ENCODE data around the gene TRIM67. TPM values are rescaled to one million over a fixed set of nuclear protein-coding genes. Genes with fewer than 3 reads are reported as not detected.

Gene TRIM67
- total RNA-seq, 1 experiment from 2014 or later: not detected

GRCh38 chr1:231189683-231190270, 27.9 kb downstream of the TRIM67 start:
- no peak overlapping the region for H3K4me2 ChIP-seq (ENCODE audit: low read length)
- BruUV-seq (replicated peaks): no TSS peak
- DNase-seq (no peak), ATAC-seq (no peak)
- H2AFZ ChIP-seq (ENCODE audit: low read length): no peak overlapping the region
- intact Hi-C loops (cut with micrococcal nuclease): no loop called here
- H3K4me1 ChIP-seq (ENCODE audit: insufficient read depth, low read length): no peaks in the 10 kb centered on the region
- no peaks in the 10 kb centered on the region for H3K9me2 ChIP-seq (replicated peaks; ENCODE audit: low read length)
- TF ChIP-seq CTCF (conservative IDR thresholded peaks at IDR 0.05; ENCODE audit: low read depth, low read length): no peak
- no peak for TF ChIP-seq EZH2phosphoT487 (IDR thresholded peaks at IDR 0.05; ENCODE audit: borderline replicate concordance, low read length)
- no peak for TF ChIP-seq EZH2 (IDR thresholded peaks at IDR 0.05; ENCODE audit: low read length, unreplicated experiment)
- no peaks in the 10 kb centered on the region for H3K36me3 ChIP-seq (ENCODE audit: low read depth, low read length)
- H3K27me3 ChIP-seq (ENCODE audit: low read length): peaks cover 52% of the 10 kb centered on the region
- H3K9me3 ChIP-seq (ENCODE audit: low read length): no peaks in the 10 kb centered on the region
- no peaks in the 10 kb centered on the region for H3F3A ChIP-seq (ENCODE audit: low read length, unreplicated experiment)
- H3K79me2 ChIP-seq (ENCODE audit: low read length): no peaks in the 10 kb centered on the region
- CTCF ChIA-PET: no interaction called here
- no peaks in the 10 kb centered on the region for H4K20me1 ChIP-seq (ENCODE audit: low read length)
- POLR2A ChIA-PET (ENCODE audit: unreplicated experiment): no interaction called here
- H3K9ac ChIP-seq (ENCODE audit: low read length): no peak overlapping the region
- no peak overlapping the region for H3K4me3 ChIP-seq (ENCODE audit: low read length)
- H3K27ac ChIP-seq (ENCODE audit: low read length): no peak overlapping the region

- no peaks in the 10 kb centered on the region for H3K36me3 ChIP-seq (ENCODE audit: low read depth, low read length)
- no peak overlapping the region for H2AFZ ChIP-seq (ENCODE audit: low read length)
- no peaks in the 10 kb centered on the region for H4K20me1 ChIP-seq (ENCODE audit: low read length)
- no peak overlapping the region for H3K4me2 ChIP-seq (ENCODE audit: low read length)
- intact Hi-C loops (cut with micrococcal nuclease): no loop called here
- peaks cover 45% of the 10 kb centered on the region for H3K27me3 ChIP-seq (ENCODE audit: low read length)
- POLR2A ChIA-PET (ENCODE audit: unreplicated experiment): no interaction called here
- BruUV-seq (replicated peaks): no TSS peak
- no peaks in the 10 kb centered on the region for H3K79me2 ChIP-seq (ENCODE audit: low read length)
- no peaks in the 10 kb centered on the region for H3F3A ChIP-seq (ENCODE audit: low read length, unreplicated experiment)
- DNase-seq (no peak), ATAC-seq (no peak)
- TF ChIP-seq EZH2 (IDR thresholded peaks at IDR 0.05; ENCODE audit: low read length, unreplicated experiment) (no peak), CTCF (conservative IDR thresholded peaks at IDR 0.05; ENCODE audit: low read depth, low read length) (no peak), EZH2phosphoT487 (IDR thresholded peaks at IDR 0.05; ENCODE audit: borderline replicate concordance, low read length) (no peak)
- CTCF ChIA-PET: no interaction called here
- no peak overlapping the region for H3K27ac ChIP-seq (ENCODE audit: low read length)
- H3K4me1 ChIP-seq (ENCODE audit: insufficient read depth, low read length): no peaks in the 10 kb centered on the region
- H3K9me2 ChIP-seq (replicated peaks; ENCODE audit: low read length): no peaks in the 10 kb centered on the region
- no peak overlapping the region for H3K4me3 ChIP-seq (ENCODE audit: low read length)
- H3K9ac ChIP-seq (ENCODE audit: low read length): no peak overlapping the region
- no peaks in the 10 kb centered on the region for H3K9me3 ChIP-seq (ENCODE audit: low read length)
Observed at GRCh38 chr1:231190456-231190855, 28.6 kb downstream of the TRIM67 start.

GRCh38 chr1:231192620-231193163, 30.8 kb downstream of the TRIM67 start:
- Histone ChIP-seq H3K27ac (ENCODE audit: low read length) (no peak overlapping the region), H3K9ac (ENCODE audit: low read length) (no peak overlapping the region), H3K27me3 (ENCODE audit: low read length) (peaks cover 23% of the 10 kb centered on the region), H3K9me3 (ENCODE audit: low read length) (no peaks in the 10 kb centered on the region), H2AFZ (ENCODE audit: low read length) (no peak overlapping the region), H4K20me1 (ENCODE audit: low read length) (no peaks in the 10 kb centered on the region), H3F3A (ENCODE audit: low read length, unreplicated experiment) (no peaks in the 10 kb centered on the region), H3K4me1 (ENCODE audit: insufficient read depth, low read length) (no peaks in the 10 kb centered on the region), H3K4me2 (ENCODE audit: low read length) (no peak overlapping the region), H3K36me3 (ENCODE audit: low read depth, low read length) (no peaks in the 10 kb centered on the region), H3K4me3 (ENCODE audit: low read length) (no peak overlapping the region), H3K9me2 (replicated peaks; ENCODE audit: low read length) (no peaks in the 10 kb centered on the region), H3K79me2 (ENCODE audit: low read length) (no peaks in the 10 kb centered on the region)
- ChIA-PET POLR2A (ENCODE audit: unreplicated experiment) (no interaction called here), CTCF (no interaction called here)
- no TSS peak for BruUV-seq (replicated peaks)
- ATAC-seq (no peak), DNase-seq (peak; percentile 30)
- intact Hi-C loops (cut with micrococcal nuclease): no loop called here
- TF ChIP-seq CTCF (conservative IDR thresholded peaks at IDR 0.05; ENCODE audit: low read depth, low read length) (no peak), EZH2phosphoT487 (IDR thresholded peaks at IDR 0.05; ENCODE audit: borderline replicate concordance, low read length) (no peak), EZH2 (IDR thresholded peaks at IDR 0.05; ENCODE audit: low read length, unreplicated experiment) (no peak)
